CD1c-positive myeloid dendritic cell (primary cell): ENCODE results near the gene CRIP2.

ENCODE experiments used
- DNase-seq: peaks from one replicate; pipeline ENCODE4 v3.0.0-alpha.2; 2016; ENCODE audit errors: extremely low spot score

Gene CRIP2

GRCh38 chr14:105498430-105499255 lies 24.0 kb downstream of the CRIP2 start:
- no peak for DNase-seq

- no peak for DNase-seq
These were observed 24.8 kb downstream of the CRIP2 start for GRCh38 chr14:105499256-105500035.

DNA sequence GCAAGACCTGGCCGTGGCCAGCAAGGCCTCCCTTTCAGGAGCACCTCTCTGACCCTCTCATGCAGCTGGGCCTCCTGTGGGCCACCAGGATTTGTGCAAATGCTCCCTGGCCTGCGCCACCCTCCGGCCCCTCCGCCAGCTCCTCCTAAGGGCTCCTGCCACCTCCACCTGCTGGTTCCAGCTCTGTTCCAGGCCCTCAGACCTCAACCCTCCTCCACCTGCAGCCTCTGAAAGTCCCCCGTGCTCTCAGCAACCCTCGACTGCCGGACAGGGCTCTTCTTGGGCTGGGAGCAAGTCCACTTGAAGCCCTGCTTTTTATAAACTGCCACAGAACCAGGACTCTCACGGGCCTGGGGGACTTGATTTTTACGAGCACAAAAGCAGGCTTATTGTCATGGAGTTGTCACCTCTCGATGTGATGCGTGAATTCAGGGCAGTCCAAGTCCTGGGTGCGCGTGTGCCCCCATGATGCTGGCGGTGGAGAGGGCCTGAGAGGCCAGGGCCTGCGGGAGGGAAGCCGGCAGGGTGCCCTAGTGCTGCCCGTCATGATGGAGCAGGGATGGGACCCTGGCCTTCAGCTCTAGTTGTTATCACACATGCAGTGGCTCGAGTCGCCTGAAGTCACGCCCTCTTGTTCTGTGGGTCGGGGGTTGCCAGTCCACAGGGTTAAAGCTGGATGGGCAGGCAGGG lies 25.6 kb downstream of the CRIP2 start:
- DNase-seq, result no peak

GRCh38 chr14:105500726-105501101 lies 26.1 kb downstream of the CRIP2 start:
- no peak for DNase-seq

GRCh38 chr14:105501504-105502291 lies 27.1 kb downstream of the CRIP2 start:
- DNase-seq, result no peak

GRCh38 chr14:105502446-105503295 lies 28.1 kb downstream of the CRIP2 start:
- DNase-seq, result no peak

- no peak for DNase-seq
These were observed 28.6 kb downstream of the CRIP2 start for GRCh38 chr14:105503296-105503640.

DNA sequence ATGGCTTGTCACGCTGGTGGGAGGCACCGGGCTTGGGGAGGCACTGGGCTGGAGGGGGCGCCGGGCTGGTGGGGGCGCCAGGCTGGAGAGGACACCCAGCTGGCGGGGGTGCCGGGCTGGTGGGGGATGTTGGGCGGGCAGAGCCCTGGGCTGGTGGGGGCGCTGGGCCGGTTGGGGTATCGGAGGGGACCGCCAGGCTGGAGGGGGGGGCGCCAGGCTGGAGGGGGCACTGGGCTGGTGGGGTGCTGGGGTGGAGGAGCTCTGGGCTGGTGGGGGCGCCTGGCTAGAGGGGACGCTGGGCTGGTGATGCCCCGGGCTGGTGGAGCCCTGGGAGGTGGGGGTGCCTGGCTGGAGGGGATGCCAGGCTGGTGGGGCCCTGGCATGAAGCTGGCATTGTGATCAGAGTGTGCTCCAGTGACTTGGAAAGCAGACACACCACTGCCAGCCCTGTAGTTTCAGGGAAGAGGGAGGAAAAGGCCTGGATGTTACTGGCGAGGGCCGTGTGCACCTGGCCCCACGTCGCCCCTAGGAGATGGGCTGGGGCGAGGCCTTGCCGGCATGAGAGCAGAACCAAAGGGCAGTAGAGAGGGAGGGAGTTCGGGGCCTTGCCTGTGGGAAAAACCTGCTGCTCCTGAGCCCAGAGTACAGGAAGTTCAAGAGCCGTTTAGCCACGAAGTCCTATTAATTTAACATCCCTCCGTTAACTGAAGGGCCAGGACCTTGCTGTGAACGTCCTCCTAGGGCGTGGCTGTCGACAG lies 29.5 kb downstream of the CRIP2 start:
- no peak for DNase-seq

- no peak for DNase-seq
These were observed 30.5 kb downstream of the CRIP2 start for GRCh38 chr14:105505101-105505500.

GRCh38 chr14:105507247-105507646 lies 32.6 kb downstream of the CRIP2 start:
- DNase-seq, result no peak

DNA sequence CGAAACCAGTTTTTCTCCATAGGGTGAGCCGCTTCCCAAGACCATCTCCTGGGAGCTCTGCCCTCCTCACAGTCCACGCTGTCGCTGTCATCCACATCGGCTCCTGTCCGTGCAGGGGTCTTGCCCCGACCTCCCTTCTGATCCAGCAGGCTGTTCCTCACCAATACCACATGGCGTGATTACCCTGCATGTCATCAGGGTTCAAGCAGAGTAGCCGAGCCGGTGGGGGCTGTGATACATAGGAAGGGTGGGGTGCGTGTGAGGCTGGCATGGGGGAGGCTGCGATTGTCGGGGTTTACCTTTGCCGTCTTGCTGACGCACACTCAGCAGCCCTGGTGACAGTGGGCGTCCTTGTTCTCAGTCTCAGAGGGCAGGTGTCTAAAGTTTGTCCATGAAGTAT lies 33.4 kb downstream of the CRIP2 start:
- DNase-seq, result no peak

DNA sequence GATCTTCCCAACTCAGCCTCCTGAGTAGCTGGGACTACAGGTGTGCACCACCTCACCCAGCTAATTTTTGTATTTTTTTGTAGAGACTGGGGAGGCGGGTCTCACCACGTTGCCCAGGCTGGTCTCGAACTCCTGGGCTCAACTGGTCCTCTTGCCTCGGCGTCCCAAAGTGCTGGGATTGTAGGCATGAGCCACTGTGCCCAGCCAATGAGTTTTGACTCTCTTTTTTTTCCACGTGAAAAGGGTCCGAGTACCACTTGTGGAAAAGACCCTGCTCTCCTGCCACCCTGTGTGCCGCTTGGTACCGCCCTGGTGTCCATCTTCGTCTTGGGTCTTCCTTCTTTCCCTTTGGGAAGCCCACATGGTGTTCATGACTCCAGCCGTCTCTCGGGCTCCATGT lies 34.0 kb downstream of the CRIP2 start:
- DNase-seq, result no peak

- no peak for DNase-seq
These were observed 42.5 kb downstream of the CRIP2 start for GRCh38 chr14:105517096-105517495.

DNA sequence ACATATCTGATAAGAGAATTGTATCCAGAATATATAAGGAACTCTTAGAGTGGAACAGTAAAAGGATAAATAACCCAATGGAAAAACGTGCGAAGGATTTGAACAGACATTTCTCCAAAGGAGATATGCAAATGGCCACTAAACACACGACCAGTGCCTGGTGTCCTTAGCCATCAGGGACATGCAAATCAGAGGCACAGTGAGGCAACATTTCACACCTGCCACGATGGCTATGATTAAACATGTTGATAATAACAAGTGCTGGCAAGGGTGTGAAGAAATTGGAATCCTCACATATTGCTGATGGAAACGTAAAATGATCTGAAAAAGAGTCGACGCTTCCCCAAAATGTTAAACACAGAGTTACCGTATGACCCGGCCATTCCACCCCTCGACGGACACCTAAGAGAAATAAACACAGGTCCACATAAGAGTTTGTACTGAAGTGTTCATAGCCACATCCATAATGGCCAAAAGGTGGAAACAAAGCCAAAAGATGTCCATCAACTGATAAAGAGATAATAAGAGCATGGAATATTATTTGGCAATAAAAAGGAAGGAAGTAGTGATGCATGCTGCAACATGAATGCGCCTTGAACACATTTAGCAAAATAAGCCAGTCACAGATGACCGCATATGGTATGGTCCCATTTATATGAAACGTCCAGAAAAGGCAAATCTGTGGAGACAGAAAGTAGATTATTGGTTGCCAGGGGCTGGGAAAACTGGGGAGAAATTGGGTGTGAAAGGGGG lies 45.5 kb downstream of the CRIP2 start:
- no peak for DNase-seq

- no peak for DNase-seq
These were observed 50.7 kb downstream of the CRIP2 start for GRCh38 chr14:105525326-105525725.

DNA sequence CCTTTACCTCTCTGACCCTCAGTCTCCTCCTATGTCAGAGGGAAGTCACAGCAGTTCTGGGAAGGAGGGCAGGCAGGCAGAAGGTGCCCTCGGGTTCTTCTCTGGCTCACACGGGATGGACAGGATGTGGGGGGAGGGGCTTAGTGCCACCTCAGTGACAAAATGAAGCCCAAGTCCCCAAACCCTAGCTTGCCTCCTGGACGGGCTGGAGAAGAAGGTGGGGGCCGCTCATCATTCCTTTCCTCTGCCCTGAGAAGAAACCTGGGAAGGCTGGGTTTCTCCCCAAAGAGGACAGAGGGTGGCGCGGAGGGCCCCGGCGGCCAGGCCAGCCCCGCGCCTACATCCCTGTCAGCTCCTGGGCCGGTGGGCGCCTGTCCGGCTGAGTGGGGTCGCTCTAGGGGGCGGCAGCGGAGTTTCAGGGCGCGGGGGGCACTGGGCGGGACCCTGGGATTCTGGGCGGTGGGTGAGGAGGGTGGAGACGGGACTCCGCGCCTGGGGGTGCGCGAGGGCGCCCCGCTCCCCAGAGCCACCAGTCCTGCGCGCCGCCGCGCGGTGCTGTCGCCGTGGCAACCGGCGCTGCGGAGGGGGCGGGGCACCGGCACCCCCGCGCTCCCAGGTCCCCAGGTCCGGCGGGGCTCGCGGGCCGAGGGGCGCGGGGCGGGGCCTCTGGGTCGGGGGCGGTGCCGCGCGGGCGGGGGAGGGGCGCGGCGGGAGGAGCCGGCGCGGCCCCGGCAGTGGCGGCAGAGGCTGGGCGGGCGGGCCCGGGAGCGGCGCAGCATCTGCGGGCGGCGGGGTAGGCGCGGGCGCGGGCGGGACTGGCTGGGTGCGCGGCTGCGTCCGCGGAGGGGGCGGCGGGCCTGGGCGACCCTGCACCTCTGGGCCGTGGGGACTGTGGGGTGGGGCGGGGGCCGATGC lies 51.5 kb downstream of the CRIP2 start, which contains the start of gene TMEM121:
Gene TMEM121 (plus strand): TSS at position 723 of the 915 bp plus-strand sequence. CDS start 2,252 bp downstream, outside the sequence.
- DNase-seq, result no peak

DNA sequence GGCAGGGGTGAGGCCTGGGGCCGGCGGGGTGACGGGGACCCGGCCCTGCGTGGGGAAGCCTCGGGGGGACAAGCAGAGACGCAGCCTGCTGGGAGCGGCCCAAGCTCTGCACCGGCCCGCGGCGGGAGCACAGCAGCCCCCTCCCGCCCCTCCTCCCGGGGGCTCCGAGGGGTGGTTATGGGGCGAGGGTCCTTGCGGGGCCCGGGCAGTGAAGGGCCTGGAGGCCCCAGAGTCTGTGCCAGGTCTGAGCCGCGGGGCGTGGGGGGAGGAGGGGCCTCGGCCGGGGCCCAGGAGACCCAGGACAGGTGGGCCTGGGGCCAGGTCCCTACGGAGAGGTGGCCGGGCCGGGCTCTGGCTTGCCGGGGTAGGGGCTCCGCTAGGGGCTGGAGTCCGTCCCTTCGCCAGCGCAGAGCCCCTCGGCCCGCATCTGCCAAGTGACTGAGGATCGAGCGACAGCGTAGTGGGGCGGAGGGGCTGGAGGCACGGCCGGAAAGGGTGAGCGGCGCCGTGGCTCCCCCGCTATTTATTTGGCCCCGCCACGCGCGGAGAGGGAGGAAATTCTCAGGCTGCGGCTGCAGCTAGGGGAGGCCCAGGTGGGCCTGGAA lies 52.3 kb downstream of the CRIP2 start:
- DNase-seq, result no peak

DNA sequence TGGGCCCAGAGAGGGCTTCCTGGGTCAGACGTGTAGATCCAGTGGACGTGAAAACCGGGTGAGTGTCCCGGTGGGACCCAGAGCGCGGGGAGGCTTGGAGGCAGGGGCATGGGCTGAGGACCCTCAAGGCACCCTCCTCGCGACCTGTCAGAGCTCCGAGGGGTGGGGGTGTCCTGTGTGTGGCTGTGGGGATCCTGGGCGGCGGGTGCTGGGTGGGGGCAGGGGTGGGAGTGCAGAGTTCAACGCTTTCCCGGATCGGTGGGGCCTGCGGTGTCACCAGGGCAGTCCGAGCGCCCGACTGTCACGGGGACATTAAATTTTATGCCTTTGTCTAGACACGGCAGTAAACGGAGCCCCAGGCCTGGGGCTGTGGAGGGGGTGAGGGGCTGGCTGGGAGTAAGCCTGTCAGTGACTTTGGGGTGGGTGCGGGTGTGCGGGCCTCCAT lies 52.8 kb downstream of the CRIP2 start:
- no peak for DNase-seq
